ENCODE results near the gene ZDHHC8.

The ZDHHC8 gene

GRCh38 chr22:20130731-20131596, 640 bp upstream of the ZDHHC8 start:
- peak; percentile 82 for DNase-seq

GRCh38 chr22:20131859-20132685, 468 bp downstream of the ZDHHC8 start:
- no peak for DNase-seq

- no peak for DNase-seq
These were observed 1.2 kb downstream of the ZDHHC8 start for GRCh38 chr22:20132686-20133246.

GRCh38 chr22:20133930-20134549, 2.4 kb downstream of the ZDHHC8 start:
- no peak for DNase-seq

- no peak for DNase-seq
These were observed 3.7 kb downstream of the ZDHHC8 start for GRCh38 chr22:20135265-20135664.

- DNase-seq: no peak
These were observed 4.4 kb downstream of the ZDHHC8 start for GRCh38 chr22:20135806-20136602.

- DNase-seq: no peak
These were observed 4.9 kb downstream of the ZDHHC8 start for GRCh38 chr22:20136603-20136873.

- no peak for DNase-seq
These were observed 5.5 kb downstream of the ZDHHC8 start for GRCh38 chr22:20137113-20137512.

- DNase-seq: no peak
These were observed 6.2 kb downstream of the ZDHHC8 start for GRCh38 chr22:20137671-20138416.

- DNase-seq: no peak
These were observed 6.8 kb downstream of the ZDHHC8 start for GRCh38 chr22:20138417-20138738.

- no peak for DNase-seq
These were observed 7.3 kb downstream of the ZDHHC8 start for GRCh38 chr22:20138868-20139267.

- no peak for DNase-seq
These were observed 7.9 kb downstream of the ZDHHC8 start for GRCh38 chr22:20139391-20140106.

- no peak for DNase-seq
These were observed 8.5 kb downstream of the ZDHHC8 start for GRCh38 chr22:20140107-20140445.

- DNase-seq: no peak
These were observed 8.9 kb downstream of the ZDHHC8 start for GRCh38 chr22:20140521-20140964.

GRCh38 chr22:20141186-20142077, 9.8 kb downstream of the ZDHHC8 start:
- no peak for DNase-seq

GRCh38 chr22:20142711-20143621, 11.4 kb downstream of the ZDHHC8 start:
- no peak for DNase-seq

- DNase-seq: no peak
These were observed 12.5 kb downstream of the ZDHHC8 start for GRCh38 chr22:20143883-20144665.

- no peak for DNase-seq
These were observed 13.7 kb downstream of the ZDHHC8 start for GRCh38 chr22:20145206-20145831.

All from CD4-positive, alpha-beta T cell treated with Interleukin-21 for 1 hour (primary cell).